Central memory CD4-positive, alpha-beta T cell (primary cell): Measurements from ENCODE around the gene IPMK.

Source experiments
- DNase-seq: peaks from one replicate; pipeline ENCODE4 v3.0.0; 2022

Gene IPMK

GRCh38 chr10:58150290-58150689, 117.4 kb downstream of the IPMK start:
- no peak for DNase-seq

- no peak for DNase-seq
These were observed 123.8 kb downstream of the IPMK start for GRCh38 chr10:58143944-58144343.
